SH-SY5Y (cell line): Measurements from ENCODE around the gene LRRC73.

ENCODE experiments used
- GATA2 ChIP-seq: IDR thresholded peaks from 2 replicates; pipeline ENCODE4 v1.6.1; 2011; ENCODE audit warnings: mild to moderate bottlenecking, low read depth, low read length
- GATA3 ChIP-seq: IDR thresholded peaks from 2 replicates; pipeline ENCODE4 v1.6.1; 2011; ENCODE audit warnings: low read depth, mild to moderate bottlenecking, low read length, moderate library complexity

The LRRC73 gene

DNA sequence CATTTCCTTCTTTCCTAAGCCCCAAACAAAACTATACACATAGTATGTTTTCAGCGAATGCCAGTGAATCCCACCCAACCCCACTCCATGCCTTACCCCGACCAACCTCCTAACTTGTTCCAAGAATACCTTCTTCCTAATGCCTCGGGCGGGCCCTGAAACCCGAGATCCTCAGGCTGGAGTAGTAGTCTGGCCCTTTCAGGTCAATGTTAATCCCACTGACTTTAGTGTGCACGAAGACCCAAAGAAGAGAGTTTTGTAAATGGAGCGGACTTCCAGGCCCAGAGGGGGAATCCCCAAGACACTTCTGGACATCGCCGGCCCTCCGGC is 6.2 kb upstream of the LRRC73 start:
- TF ChIP-seq GATA3 = no peak
- TF ChIP-seq GATA2 = no peak

DNA sequence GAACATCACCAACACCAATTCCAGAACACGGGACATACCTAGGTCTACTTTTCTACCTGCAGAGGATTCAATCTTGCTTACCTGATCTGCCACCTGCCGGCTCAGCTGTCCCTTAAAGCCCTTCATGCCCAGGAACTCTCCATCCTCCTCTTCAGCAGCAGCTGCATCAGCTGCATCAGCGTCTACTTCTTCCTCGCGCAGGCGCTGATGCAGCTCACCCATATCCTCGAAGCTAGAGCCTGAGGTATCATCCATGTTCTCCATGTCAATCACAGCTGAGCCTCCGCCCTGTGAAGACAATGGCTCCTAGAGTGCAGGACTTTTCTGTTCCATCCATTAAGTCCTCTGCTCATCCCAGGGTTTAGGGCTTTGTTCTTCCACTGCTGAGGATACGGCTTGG is 5.7 kb upstream of the LRRC73 start:
- TF ChIP-seq GATA3 (no peak), GATA2 (no peak)

DNA sequence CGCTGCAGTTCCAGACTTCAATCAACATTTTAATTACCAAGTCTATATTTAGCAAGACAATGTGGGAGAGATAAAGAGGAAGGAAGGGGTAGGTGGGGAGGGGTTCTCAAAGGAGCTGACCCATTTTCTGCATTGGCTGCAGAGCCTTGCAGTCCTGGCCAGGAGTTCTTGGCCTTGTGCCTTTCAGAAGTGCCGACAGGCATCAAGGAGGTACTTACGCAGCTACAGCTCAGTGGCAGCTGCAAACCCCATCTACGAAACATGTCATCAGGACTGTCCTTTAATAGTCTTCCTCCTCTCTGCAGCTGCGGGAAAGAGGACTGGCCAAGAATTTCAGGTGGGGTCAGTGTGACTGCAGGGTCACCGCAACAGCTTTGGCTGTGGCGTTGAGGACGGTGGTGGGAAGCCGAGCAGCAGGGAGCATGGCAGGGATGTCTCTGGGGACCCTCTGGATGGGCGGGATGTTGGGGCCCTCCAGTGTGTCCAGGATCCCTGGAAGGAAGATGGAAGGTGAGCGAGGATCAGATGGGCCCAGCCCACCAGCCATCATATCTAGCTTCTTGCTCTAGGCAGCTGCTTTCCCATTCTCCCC is 1.8 kb upstream of the LRRC73 start:
- TF ChIP-seq GATA3 (no peak), GATA2 (no peak)

DNA sequence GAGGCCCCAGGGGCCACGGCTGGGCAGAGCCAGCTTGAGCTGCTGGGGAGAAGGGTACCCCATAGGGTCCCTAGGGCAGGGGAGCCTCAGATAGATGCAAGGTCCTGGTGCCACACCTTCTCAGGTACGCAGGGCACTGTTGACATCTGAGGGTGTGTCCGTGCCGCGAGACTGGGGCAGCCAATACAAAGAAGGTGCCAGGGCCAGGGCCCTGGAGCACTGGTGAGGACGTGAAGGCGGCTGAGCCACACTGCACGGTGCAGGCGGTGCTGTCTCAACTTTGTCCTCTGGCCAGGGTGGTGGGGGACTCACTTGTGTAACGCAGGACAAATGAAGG is 649 bp upstream of the LRRC73 start:
- TF ChIP-seq GATA3 (no peak), GATA2 (no peak)

DNA sequence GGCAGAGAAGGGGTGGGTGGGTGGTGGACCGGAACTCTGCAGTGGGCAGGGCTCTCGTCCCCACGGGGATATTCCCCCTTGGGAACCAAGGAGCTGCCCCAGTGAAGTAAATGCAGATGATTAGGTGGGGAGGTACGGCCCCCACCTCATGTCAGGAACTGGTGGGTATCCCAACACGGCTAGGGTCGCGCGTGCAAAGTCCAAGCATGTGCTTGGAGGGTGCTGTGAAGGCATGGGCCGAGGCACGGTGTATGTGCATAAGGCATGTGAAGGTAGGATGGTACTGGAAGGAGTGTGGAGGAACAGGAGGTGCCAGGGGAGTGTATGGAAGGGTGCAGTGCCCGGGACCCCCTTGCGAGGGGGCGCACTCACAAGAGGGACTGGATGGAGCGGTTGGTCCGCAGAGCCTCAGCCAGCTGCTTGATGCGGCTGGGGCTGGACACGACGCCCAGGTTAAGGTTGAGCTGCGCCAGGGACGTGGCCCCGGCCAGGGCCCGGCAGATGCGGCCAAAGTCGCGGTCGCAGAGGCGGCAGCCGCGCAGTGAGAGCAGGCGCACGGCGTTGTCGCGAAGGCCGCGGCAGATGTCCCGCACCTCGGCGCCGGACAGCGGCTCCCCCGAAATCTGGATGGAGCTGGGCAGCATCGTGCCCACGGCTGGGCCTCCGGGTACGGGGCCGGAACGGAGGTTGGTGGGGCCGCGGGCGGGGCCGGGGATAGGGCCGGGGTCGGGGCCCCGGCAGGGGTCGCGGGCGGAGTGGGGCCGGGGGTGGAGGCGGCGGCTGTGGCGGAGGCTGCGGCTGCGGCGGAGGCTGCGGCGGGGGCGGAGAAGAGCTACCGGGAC is 783 bp downstream of the LRRC73 start:
- no peak for TF ChIP-seq GATA2
- no peak for TF ChIP-seq GATA3

DNA sequence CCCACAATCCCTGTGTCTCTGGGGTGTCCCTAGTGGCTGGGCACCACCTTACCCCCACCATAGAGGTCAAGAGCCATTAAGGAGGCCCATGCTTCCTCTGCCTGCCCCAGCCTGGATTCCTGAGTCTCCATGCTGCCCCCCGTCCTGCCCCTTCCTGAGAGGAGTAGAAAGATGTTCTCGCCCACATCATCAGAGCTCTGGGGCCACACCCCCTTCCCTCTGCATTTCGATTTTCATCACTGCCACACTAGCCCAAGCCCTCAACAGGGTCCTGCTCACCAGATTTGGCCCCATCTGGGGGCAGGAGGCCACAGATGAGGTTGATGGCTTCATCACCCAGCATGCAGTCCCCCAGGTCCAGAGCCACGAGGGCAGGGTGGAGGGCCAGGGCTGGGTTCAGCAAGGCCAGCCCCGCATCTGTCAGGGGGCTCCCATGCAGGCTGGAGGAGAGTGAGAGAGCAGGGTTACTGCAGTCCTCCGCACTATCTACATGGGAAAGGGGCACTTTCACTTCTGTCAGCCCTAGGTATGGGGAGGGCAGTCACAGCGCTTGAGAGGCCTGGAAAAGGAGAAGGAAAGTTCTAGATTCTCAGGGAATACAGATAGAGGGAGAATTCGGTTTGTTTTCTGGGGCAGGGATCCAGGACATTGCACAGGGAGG is 1.5 kb downstream of the LRRC73 start:
- TF ChIP-seq GATA3 (no peak), GATA2 (no peak)

DNA sequence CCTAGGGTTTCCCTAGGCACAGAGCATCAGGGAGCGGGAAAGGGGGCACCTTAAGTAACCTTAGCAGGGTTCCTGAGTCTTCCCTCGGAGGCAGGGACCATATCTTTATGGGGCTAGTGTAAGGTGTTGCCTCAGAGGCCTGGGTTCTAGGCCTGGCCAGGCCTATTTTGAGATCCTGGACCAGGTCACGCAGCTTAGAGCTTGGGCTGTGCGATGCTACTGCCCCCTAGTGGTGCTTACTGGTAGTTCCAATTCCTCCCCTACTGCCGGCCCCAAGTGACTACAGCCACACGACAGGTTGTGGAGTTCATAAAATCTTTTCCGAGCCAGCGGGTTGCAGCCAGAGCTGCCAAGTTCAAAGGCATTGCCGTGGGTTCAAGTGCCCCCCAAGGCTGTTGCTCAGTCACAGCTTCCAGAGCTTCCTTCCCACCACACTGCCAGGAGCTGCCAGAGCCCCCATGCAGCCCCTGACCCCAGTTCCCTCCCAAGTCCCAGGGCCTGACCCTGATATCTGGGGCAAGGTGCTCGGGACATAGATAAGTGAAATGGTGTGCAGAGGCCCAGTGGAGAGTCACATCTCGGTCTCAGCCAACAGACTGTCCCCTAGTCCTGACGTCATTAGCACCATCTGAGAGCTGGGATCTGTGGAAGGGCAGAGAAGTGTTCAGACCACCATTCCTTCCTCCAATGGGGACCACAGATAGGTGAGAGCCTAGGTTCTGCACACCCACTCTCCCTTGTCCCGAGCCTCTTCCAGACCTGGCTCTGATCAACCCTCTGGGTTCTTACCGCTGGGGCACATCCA is 3.3 kb downstream of the LRRC73 start:
- TF ChIP-seq GATA2 (no peak), GATA3 (no peak)

DNA sequence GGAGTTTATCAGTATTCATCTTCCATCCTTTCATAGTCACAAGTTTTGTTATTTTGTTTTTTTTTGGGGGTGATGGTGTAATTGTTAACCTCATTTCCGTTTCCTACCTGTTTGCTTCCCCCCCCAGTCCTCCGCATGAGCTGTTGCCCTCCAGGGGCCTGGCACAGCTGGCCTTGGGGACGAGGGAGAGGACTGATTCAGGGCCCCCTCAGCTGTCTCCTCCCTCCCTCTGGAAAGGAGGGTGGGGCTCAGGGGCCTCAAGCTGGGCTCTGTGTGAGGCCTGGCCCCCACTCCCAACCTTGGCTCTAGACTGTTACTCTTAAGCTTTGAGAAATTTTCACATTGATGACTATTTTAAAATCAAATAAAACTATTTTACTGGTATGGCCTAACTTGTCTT is 4.0 kb downstream of the LRRC73 start:
- TF ChIP-seq GATA2 = no peak
- no peak for TF ChIP-seq GATA3

DNA sequence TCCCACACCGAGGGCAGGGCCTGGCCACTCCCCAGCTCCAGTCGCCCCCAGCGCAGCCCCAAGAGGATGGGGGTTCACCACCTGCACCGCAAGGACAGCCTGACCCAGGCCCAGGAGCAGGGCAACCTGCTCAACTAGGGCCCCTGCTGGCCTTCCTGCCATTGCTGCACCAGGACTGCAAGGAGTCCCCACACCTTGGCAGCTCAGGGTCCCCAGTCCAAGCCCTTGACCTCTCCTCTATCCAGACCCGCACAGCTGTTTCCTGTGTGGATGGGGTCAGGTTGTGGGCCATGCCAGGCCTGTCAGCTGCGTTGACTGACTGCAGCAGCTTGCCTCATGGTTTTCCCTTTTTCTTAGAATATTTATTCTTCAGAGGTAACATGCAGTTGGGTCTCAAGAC is 4.4 kb downstream of the LRRC73 start:
- TF ChIP-seq GATA2 (no peak), GATA3 (no peak)

DNA sequence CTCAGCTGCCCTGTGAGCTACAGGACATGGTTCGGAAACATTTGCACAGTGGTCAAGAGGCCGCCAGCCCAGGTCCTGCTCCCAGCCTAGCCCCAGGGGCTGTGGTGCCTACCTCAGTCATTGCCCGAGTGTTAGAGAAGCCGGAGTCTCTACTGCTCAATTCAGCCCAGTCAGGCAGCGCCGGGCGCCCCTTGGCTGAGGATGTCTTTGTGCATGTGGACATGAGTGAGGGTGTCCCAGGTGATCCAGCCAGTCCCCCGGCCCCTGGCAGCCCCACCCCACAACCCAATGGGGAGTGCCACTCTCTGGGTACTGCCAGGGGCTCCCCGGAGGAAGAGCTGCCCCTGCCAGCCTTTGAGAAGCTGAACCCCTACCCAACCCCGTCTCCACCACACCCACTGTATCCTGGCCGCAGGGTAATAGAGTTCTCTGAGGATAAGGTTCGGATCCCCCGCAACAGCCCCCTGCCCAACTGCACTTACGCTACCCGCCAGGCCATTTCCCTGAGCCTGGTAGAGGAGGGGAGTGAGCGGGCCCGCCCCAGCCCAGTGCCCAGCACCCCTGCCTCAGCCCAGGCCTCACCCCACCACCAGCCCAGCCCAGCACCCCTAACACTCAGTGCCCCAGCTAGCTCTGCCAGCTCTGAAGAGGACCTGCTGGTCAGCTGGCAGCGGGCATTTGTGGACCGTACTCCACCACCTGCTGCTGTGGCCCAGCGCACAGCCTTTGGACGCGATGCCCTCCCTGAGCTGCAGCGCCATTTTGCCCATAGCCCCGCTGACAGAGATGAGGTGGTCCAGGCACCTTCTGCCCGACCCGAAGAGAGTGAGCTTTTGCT is 5.2 kb downstream of the LRRC73 start:
- TF ChIP-seq GATA2 = no peak
- no peak for TF ChIP-seq GATA3

DNA sequence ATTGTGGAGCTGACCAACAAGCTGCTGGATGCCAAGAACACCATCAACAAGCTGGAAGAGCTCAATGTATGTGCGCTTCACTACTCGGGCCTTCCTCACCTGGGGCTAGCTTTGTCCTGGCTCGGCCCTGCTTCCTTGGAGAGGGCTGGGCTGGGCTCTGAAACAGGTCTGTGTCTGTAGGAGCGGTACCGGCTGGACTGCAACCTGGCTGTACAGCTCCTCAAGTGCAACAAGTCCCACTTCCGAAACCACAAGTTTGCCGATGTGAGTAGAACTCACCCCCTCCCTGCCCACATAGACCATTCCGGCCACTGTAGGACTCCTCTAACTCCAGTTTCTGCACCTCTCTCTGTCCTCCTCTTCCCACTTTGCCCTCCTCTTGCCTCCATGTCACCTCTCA is 6.7 kb downstream of the LRRC73 start:
- TF ChIP-seq GATA3 (no peak), GATA2 (no peak)

DNA sequence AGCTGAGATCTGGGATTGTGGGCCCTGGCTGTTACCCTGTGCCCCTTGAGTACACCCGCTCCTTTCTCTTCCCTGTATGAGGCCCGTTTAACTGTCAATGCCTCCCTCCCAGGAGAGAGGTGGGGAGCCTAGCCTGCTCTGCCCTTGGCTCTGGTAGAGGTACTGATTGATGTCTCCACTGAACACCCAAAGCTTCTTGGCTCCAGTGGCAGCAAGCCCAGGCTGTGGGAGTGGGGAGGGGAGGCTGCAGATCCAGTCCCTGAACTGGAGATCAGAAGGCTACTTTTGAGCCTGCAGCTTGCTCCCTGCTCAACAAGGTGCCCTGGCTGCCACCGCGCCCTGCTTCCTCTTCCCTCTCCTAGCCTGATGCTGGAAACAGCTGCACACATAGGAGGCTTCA is 7.5 kb downstream of the LRRC73 start:
- TF ChIP-seq GATA2 (no peak), GATA3 (no peak)

DNA sequence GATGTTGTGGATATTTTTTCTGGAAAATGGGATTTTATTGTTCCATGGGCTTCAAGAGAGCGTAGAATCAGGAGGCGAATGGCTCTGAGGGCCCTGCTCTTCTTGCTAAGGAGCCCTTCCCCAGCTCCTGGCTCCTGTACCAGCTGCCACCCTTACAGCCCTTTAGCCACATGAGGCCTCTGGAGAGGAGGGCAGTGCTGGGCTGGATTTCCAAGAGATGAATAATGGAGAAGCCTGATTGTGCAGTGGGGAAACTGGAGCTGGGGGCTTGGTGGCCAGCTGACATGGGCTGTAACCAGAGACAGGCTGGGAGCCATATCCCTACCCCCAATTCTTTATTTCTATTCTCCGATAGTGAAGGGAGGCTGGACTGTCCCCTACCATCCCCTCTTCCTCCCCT is 9.2 kb downstream of the LRRC73 start:
- TF ChIP-seq GATA3 (no peak), GATA2 (no peak)
